Measurements from ENCODE around the gene MTFR2. TPM values are rescaled to one million over a fixed set of nuclear protein-coding genes. Genes with fewer than 3 reads are reported as not detected.

MTFR2 gene
- total RNA-seq: 10 to 100 TPM; 19.2 to 22.1 TPM

DNA sequence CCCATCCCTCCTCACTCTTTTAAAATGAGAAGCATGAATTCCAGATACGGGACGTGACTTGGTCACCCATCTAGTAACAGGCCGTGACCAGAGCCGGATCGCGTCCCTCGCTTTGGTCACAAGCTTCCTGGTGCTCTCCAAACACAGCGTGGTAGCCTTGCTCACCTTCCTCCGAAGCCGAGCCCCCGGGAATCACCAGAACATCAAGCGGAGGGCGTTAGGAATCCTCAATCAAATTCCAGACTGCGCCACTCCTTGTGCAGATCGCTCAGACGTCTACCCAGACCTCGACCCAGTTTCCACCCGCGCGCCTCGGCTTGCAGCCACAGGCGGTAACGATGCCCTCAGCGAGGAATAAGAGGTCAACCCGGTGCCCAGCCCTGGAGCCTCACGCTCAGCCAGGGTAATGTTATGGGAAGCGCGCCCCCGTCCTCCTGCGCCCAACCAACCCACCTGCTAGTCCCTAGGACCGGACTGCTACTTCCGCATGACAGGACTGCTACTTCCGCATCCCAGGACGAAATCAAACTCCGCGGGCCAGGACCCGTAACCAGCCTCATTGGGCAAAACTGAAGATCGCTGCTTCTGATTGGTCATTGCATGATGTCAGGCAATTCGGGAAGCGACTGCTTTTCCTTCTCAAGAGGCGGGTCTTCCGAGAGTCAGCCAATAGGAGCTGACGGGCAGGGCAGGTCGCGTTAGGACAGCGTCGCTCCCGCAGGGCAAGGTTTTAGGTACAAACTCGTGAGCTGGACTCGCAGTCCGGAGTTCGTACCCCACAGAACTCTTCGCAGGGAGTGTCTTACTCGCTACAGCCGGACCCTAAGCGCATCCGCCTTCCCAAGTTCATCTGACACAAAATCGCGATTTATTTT, at the start of gene MTFR2:
Gene MTFR2, minus strand, starts transcription at position 501 of the 875 bp plus-strand sequence. CDS start 1,212 bp downstream, outside the sequence.
- peak; percentile 97 for DNase-seq
- H3K36me3 Mint-ChIP-seq (ENCODE audit: low read depth): peaks cover 36% of the 10 kb centered on the region
- peaks cover 45% of the 10 kb centered on the region for H3K4me1 Mint-ChIP-seq (ENCODE audit: low read depth)
- CTCF ChIA-PET: interaction anchor here (0.6 to 1.8 kb wide), 7 partner anchors 33 to 796 kb away, joined by 3 to 7 read pairs (median 3); partner anchors contain the start of gene BCLAF1
- no peaks in the 10 kb centered on the region for H3K9me3 Mint-ChIP-seq
- intact Hi-C loops (cut with micrococcal nuclease): loop anchor here (1.0 to 10.0 kb wide), 5 partner anchors 35 to 753 kb away; partner anchors contain the start of genes AHI1 and BCLAF1
- H3K27me3 Mint-ChIP-seq (ENCODE audit: low read depth): no peaks in the 10 kb centered on the region
- peak within 1 kb of the TSS; percentile 95 for H3K4me3 Mint-ChIP-seq
- peak within 1 kb of the TSS; percentile 85 for H3K27ac Mint-ChIP-seq

- no peaks in the 10 kb centered on the region for H3K9me3 Mint-ChIP-seq
- H3K4me3 Mint-ChIP-seq: no peak overlapping the region
- CTCF ChIA-PET: no interaction called here
- peaks cover 16% of the 10 kb centered on the region for H3K4me1 Mint-ChIP-seq (ENCODE audit: low read depth)
- no peak for DNase-seq
- H3K27me3 Mint-ChIP-seq (ENCODE audit: low read depth): no peaks in the 10 kb centered on the region
- intact Hi-C loops (cut with micrococcal nuclease): no loop called here
- no peaks in the 10 kb centered on the region for H3K36me3 Mint-ChIP-seq (ENCODE audit: low read depth)
- H3K27ac Mint-ChIP-seq: no peak overlapping the region
These were observed 44.5 kb upstream of the MTFR2 start for GRCh38 chr6:136294621-136295020.

DNA sequence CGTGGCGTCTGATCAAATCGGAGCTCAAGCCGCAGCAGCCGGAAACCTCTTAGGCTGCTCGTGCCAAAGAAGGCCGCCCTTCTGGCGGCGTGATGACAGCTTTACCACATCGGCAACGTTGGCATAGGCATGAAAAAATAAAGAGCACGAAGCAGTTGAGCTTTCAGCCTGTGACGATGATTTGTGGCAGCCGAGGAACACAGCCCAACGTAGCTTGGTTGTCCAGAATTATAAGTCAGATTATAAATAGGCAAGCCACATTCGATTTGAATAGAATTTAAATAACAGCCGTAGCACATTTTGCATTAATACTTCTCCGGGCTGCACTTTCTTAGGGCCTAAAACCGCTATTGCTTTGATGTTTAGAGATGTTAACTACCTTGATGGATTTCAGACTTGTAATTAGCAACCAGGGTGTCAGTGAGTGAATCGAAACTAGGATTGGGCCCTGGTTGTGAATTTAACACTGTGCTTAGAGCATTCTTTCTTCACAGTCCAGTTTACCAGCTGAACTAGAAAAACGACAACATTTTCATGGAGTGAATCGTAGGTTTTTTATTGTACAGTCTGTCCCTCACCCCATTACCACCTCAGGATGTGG, 40.4 kb upstream of the MTFR2 start:
- Mint-ChIP-seq H3K27me3 (ENCODE audit: low read depth) (no peaks in the 10 kb centered on the region), H3K36me3 (ENCODE audit: low read depth) (peaks cover 22% of the 10 kb centered on the region), H3K4me3 (peak overlapping the region; percentile 97), H3K27ac (peak overlapping the region; percentile 100), H3K9me3 (no peaks in the 10 kb centered on the region), H3K4me1 (ENCODE audit: low read depth) (peaks cover 37% of the 10 kb centered on the region)
- CTCF ChIA-PET: interaction anchor here (0.5 to 1.6 kb wide), 4 partner anchors 40 to 502 kb away, joined by 3 to 6 read pairs (median 4); partner anchors contain the start of genes MAP3K5 and MTFR2
- peak; percentile 81 for DNase-seq
- intact Hi-C loops (cut with micrococcal nuclease): loop anchor here (1.0 kb wide), 1 partner anchor 503 kb away; no protein-coding TSS in a partner anchor

- H3K4me1 Mint-ChIP-seq (ENCODE audit: low read depth): peaks cover 44% of the 10 kb centered on the region
- intact Hi-C loops (cut with micrococcal nuclease): loop anchor here (1.0 to 5.0 kb wide), 11 partner anchors 28 to 1107 kb away; partner anchors contain the start of genes IFNGR1, MAP7, MTFR2 and MYB
- H3K27ac Mint-ChIP-seq: peak within 1 kb of the TSS; percentile 100
- peak within 1 kb of the TSS; percentile 97 for H3K4me3 Mint-ChIP-seq
- no peaks in the 10 kb centered on the region for H3K9me3 Mint-ChIP-seq
- H3K27me3 Mint-ChIP-seq (ENCODE audit: low read depth): no peaks in the 10 kb centered on the region
- CTCF ChIA-PET: interaction anchor here (0.9 to 1.6 kb wide), 4 partner anchors 39 to 502 kb away, joined by 3 to 6 read pairs (median 4); partner anchors contain the start of genes MAP3K5 and MTFR2
- DNase-seq: peak; percentile 99
- peaks cover 26% of the 10 kb centered on the region for H3K36me3 Mint-ChIP-seq (ENCODE audit: low read depth)
These were observed 39.7 kb upstream of the MTFR2 start, which contains the start of gene BCLAF1 for GRCh38 chr6:136289579-136290409. BCLAF1 (minus strand) TSS chr6:136289846; CDS start chr6:136279866, 9,980 bp downstream.

DNA sequence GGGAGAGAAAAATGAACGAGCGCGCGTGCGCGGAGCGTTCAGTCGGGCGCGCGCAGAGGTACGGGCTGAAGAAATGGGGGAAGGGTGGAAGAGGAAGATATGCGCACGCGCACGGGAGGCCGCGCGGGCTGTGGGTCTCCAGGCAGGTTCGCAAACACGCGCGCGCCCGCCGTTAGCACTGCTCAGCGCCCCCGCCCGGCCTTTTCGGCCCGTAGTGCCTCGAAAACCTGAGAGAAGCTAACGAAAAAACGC, 39.1 kb upstream of the MTFR2 start:
- Mint-ChIP-seq H3K27ac (peak overlapping the region; percentile 100), H3K36me3 (ENCODE audit: low read depth) (peaks cover 28% of the 10 kb centered on the region), H3K9me3 (no peaks in the 10 kb centered on the region), H3K4me3 (peak overlapping the region; percentile 97), H3K4me1 (ENCODE audit: low read depth) (peaks cover 50% of the 10 kb centered on the region), H3K27me3 (ENCODE audit: low read depth) (no peaks in the 10 kb centered on the region)
- DNase-seq: peak; percentile 94
- intact Hi-C loops (cut with micrococcal nuclease): loop anchor here (1.0 to 5.0 kb wide), 10 partner anchors 28 to 1107 kb away; partner anchors contain the start of genes IFNGR1, MAP7, MTFR2 and MYB
- CTCF ChIA-PET: interaction anchor here (0.8 to 1.6 kb wide), 3 partner anchors 42 to 503 kb away, joined by 3 to 6 read pairs (median 3); partner anchors contain the start of gene MAP3K5

DNA sequence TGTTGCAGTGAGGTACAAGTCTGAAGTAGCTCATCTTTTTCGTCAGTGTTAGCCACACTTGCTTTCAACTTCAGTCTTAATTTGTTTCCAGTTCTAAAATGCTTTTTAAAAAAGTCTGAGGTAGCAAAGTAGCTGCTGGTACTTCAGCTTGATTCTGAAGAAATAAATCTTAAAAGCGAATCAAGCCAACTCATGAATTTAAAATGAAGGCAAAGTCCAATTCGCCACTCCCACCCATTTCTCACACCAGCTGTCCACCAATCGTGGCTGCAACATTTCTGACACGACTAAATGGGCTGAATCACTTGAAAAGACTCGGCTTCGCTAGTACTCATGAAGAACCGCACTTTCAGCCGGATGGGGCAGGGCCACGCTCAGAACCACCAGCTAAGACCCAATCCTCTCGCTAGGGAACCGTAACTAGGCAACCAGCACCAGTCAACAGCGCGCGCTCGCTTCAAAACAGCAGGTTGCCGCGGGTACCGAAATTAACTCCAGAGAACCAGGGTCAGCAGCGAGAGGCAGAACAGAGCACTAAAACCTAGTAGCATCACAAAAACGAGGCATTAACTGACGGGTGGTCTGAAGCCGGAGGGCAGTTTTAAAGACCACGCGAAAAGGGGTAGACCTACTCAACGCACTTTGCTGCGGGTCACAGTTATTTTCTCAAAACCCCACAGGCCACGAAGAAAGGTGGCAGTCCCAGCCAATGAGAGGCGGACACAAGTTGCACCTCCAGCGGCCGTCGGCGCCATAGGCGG, 38.6 kb upstream of the MTFR2 start:
- H3K4me1 Mint-ChIP-seq (ENCODE audit: low read depth): peaks cover 53% of the 10 kb centered on the region
- CTCF ChIA-PET: interaction anchor here (0.7 to 2.1 kb wide), 5 partner anchors 11 to 503 kb away, joined by 3 to 7 read pairs (median 4); partner anchors contain the start of genes MAP3K5 and MTFR2
- peak; percentile 85 for DNase-seq
- no peaks in the 10 kb centered on the region for H3K27me3 Mint-ChIP-seq (ENCODE audit: low read depth)
- intact Hi-C loops (cut with micrococcal nuclease): loop anchor here (1.0 to 5.0 kb wide), 10 partner anchors 29 to 1106 kb away; partner anchors contain the start of genes IFNGR1, MAP7, MTFR2 and MYB
- H3K36me3 Mint-ChIP-seq (ENCODE audit: low read depth): peaks cover 28% of the 10 kb centered on the region
- H3K9me3 Mint-ChIP-seq: no peaks in the 10 kb centered on the region
- H3K4me3 Mint-ChIP-seq: peak overlapping the region; percentile 97
- peak overlapping the region; percentile 100 for H3K27ac Mint-ChIP-seq

DNA sequence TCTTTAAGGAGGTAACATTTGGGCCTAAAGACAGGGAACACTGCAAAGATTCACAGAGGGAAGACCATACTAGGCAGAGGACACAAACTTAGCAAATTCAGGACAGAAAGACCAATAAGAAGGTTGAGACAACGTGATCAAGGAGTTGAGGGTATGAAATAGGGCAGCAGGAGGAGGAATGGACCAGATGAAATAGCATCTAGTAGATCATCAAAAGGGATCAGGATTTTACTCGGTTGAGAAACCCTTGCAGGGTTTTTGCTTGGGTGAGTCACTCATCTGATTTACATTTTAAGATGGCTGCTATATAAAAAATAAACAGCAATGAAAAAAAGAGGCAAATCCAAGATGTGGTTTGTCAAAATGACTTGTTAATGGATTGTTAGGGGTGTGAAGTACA, 34.8 kb upstream of the MTFR2 start:
- H3K36me3 Mint-ChIP-seq (ENCODE audit: low read depth): peaks cover 46% of the 10 kb centered on the region
- DNase-seq: no peak
- H3K4me1 Mint-ChIP-seq (ENCODE audit: low read depth): peaks cover 73% of the 10 kb centered on the region
- intact Hi-C loops (cut with micrococcal nuclease): loop anchor here (1.0 to 5.0 kb wide), 3 partner anchors 14 to 1103 kb away; partner anchors contain the start of genes MTFR2 and MYB
- no peaks in the 10 kb centered on the region for H3K9me3 Mint-ChIP-seq
- H3K4me3 Mint-ChIP-seq: peak overlapping the region; percentile 54
- CTCF ChIA-PET: interaction anchor here (1.2 kb wide), 1 partner anchor 262 kb away, joined by 3 read pairs; no protein-coding TSS in a partner anchor
- peak overlapping the region; percentile 72 for H3K27ac Mint-ChIP-seq
- H3K27me3 Mint-ChIP-seq (ENCODE audit: low read depth): no peaks in the 10 kb centered on the region

GRCh38 chr6:136282906-136283305, 32.8 kb upstream of the MTFR2 start:
- Mint-ChIP-seq H3K9me3 (no peaks in the 10 kb centered on the region), H3K27me3 (ENCODE audit: low read depth) (no peaks in the 10 kb centered on the region), H3K4me3 (peak overlapping the region; percentile 32), H3K4me1 (ENCODE audit: low read depth) (peaks cover 81% of the 10 kb centered on the region), H3K27ac (peak overlapping the region; percentile 66), H3K36me3 (ENCODE audit: low read depth) (peaks cover 38% of the 10 kb centered on the region)
- DNase-seq: no peak
- intact Hi-C loops (cut with micrococcal nuclease): no loop called here
- CTCF ChIA-PET: interaction anchor here (0.6 to 1.1 kb wide), 2 partner anchors 32 to 302 kb away, joined by 3 to 4 read pairs; no protein-coding TSS in a partner anchor

DNA sequence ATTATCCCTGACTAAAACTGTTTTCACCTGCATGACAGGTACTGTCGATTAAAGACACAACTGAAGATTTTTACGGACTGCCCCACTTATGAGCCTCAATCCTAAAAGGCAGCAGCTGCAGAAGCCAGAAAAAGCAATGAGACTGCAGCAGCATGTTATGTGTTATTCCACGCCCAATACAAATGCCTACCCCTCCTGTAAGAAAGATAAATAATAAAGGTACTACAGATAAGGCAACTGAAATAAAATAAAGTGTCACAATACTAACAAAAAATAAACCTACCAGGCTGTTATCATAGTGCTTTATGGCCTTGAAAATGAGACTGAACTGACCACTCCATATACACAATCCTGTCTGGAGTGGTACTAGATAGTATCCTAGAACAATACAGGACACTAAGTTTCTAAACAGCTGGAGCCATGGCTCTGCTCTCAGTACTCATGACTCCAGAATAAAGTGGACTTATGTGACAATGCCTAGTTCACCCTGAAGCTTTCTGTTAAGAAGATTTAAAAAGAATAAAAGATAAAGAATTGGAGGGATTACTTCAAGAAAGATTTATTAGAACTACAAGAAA, 30.0 kb upstream of the MTFR2 start:
- no peak overlapping the region for H3K4me3 Mint-ChIP-seq
- DNase-seq: no peak
- no peaks in the 10 kb centered on the region for H3K27me3 Mint-ChIP-seq (ENCODE audit: low read depth)
- intact Hi-C loops (cut with micrococcal nuclease): no loop called here
- no peaks in the 10 kb centered on the region for H3K9me3 Mint-ChIP-seq
- peaks cover 34% of the 10 kb centered on the region for H3K36me3 Mint-ChIP-seq (ENCODE audit: low read depth)
- no peak overlapping the region for H3K27ac Mint-ChIP-seq
- H3K4me1 Mint-ChIP-seq (ENCODE audit: low read depth): peaks cover 61% of the 10 kb centered on the region
- CTCF ChIA-PET: no interaction called here

DNA sequence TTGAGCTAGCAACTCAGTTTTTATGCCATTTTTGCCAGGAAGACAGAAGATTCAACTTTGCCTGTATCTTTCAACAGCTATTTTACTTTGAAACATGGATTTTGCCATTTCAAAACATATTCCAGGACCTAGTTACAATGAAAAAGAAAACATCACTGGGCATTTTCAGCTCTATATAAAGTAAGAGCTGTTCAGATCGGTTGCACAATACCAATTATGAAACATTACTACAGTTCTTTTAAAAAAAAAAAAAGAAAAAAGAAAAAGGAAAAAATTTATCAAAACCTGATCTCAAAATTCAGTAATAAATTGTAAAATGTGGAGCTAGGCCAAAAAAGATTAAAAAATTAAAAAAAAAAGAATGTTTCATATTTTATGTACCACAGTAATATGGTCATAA, 24.0 kb upstream of the MTFR2 start:
- CTCF ChIA-PET: interaction anchor here (0.7 kb wide), 1 partner anchor 11 kb away, joined by 3 read pairs; no protein-coding TSS in a partner anchor
- no peak for DNase-seq
- Mint-ChIP-seq H3K9me3 (no peaks in the 10 kb centered on the region), H3K27ac (no peak overlapping the region), H3K36me3 (ENCODE audit: low read depth) (peaks cover 45% of the 10 kb centered on the region), H3K4me1 (ENCODE audit: low read depth) (peaks cover 29% of the 10 kb centered on the region), H3K4me3 (no peak overlapping the region), H3K27me3 (ENCODE audit: low read depth) (no peaks in the 10 kb centered on the region)
- intact Hi-C loops (cut with micrococcal nuclease): no loop called here

Measured in activated naive CD4-positive, alpha-beta T cell treated with anti-CD3 and anti-CD28 coated beads for 36 hours (primary cell).